ENCODE measurements around the gene ZNF230. TPM values are rescaled to one million over a fixed set of nuclear protein-coding genes. Genes with fewer than 3 reads are reported as not detected.

The ZNF230 gene
- polyA plus RNA-seq, 1 of the 3 experiments (the other 2 are of a cell fraction): 1.8 TPM

DNA sequence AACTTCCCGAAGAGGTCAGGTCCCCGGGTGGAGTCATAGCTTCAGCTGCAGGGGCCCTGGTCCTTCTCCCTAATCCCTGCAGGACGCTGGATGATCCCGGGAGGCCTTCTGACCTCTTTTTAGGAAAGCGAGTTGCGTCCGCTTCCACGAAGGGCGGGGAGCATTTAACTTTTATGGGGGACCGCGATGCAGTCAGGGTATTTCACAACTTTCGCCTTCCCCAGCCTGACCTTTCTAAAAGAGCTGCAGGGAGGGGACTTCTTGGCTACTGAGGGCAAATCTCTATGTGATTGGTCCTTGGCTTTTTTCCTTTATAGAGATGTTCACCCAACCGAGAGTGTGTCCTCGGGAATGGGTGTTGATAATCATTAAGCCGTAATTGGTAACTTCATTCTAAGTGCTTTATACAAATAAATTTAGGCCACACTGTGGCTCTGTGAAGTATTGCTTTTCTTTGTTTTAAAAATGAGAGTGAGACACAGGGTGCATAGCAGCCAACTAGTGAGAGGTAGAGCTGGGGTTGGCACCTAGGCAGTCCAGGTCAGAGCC, 778 bp downstream of the ZNF230 start:
- no peaks in the 10 kb centered on the region for H3K9me2 ChIP-seq
- H3K79me2 ChIP-seq (ENCODE audit: insufficient read depth): peaks cover 32% of the 10 kb centered on the region
- H3K4me1 ChIP-seq (ENCODE audit: control insufficient read depth in 1 of 2, insufficient read depth in 2 of 2, low read depth in 1 of 2, low read length in 1 of 2): peaks cover 0 to 11% of the 10 kb centered on the region in 2 experiments; a peak in 2 of 4 replicates
- H3K4me2 ChIP-seq: peak overlapping the region; percentile 77
- H3K36me3 ChIP-seq (replicated peaks in 1 of 2; ENCODE audit: control insufficient read depth in 1 of 2, insufficient read depth in 2 of 2, low read length in 1 of 2): peaks cover 16 to 21% of the 10 kb centered on the region in 2 experiments
- TF ChIP-seq POLR2AphosphoS5 (IDR thresholded peaks at IDR 0.05; ENCODE audit: low read depth, low read length): no peak
- TF ChIP-seq MEF2A (IDR thresholded peaks at IDR 0.05; ENCODE audit: borderline replicate concordance, low read depth): no peak
- TF ChIP-seq CHD2 (IDR thresholded peaks at IDR 0.05; ENCODE audit: low read length, partially characterized antibody): no peak
- TF ChIP-seq, protein P1, sequence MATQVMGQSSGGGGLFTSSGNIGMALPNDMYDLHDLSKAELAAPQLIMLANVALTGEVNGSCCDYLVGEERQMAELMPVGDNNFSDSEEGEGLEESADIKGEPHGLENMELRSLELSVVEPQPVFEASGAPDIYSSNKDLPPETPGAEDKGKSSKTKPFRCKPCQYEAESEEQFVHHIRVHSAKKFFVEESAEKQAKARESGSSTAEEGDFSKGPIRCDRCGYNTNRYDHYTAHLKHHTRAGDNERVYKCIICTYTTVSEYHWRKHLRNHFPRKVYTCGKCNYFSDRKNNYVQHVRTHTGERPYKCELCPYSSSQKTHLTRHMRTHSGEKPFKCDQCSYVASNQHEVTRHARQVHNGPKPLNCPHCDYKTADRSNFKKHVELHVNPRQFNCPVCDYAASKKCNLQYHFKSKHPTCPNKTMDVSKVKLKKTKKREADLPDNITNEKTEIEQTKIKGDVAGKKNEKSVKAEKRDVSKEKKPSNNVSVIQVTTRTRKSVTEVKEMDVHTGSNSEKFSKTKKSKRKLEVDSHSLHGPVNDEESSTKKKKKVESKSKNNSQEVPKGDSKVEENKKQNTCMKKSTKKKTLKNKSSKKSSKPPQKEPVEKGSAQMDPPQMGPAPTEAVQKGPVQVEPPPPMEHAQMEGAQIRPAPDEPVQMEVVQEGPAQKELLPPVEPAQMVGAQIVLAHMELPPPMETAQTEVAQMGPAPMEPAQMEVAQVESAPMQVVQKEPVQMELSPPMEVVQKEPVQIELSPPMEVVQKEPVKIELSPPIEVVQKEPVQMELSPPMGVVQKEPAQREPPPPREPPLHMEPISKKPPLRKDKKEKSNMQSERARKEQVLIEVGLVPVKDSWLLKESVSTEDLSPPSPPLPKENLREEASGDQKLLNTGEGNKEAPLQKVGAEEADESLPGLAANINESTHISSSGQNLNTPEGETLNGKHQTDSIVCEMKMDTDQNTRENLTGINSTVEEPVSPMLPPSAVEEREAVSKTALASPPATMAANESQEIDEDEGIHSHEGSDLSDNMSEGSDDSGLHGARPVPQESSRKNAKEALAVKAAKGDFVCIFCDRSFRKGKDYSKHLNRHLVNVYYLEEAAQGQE (IDR thresholded peaks at IDR 0.05; ENCODE audit: low read depth, low read length): no peak
- no peak for TF ChIP-seq RAD21 (IDR thresholded peaks at IDR 0.05; ENCODE audit: low read length)
- no peaks in the 10 kb centered on the region for H3F3A ChIP-seq (replicated peaks; ENCODE audit: insufficient read depth)
- peak overlapping the region; percentile 64 for H3K9ac ChIP-seq
- WGBS (ENCODE audit: low lambda C conversion rate): under 1% methylated on average over 10 of the region's 15 CpGs
- no peak for DNase-seq
- H2AFZ ChIP-seq (ENCODE audit: low read depth): peak overlapping the region; percentile 93
- ChIA-PET CTCF (interaction anchor here (0.7 to 1.2 kb wide), 4 partner anchors 16 to 258 kb away, joined by 3 to 4 read pairs (median 3); partner anchors contain the start of gene ZNF223), POLR2A (no interaction called here)
- peak overlapping the region; percentile 21 to 74; a peak in 2 of 4 replicates for H3K27ac ChIP-seq (ENCODE audit: low read depth in 2 of 2, low read length in 1 of 2)
- peak overlapping the region; percentile 81 to 97 for H3K4me3 ChIP-seq (ENCODE audit: low read depth in 2 of 2, low read length in 1 of 2)
- no peaks in the 10 kb centered on the region for H4K20me1 ChIP-seq (ENCODE audit: insufficient read depth)
- H3K9me3 ChIP-seq: no peaks in the 10 kb centered on the region
- H3K27me3 ChIP-seq (ENCODE audit: insufficient read depth): no peaks in the 10 kb centered on the region

DNA sequence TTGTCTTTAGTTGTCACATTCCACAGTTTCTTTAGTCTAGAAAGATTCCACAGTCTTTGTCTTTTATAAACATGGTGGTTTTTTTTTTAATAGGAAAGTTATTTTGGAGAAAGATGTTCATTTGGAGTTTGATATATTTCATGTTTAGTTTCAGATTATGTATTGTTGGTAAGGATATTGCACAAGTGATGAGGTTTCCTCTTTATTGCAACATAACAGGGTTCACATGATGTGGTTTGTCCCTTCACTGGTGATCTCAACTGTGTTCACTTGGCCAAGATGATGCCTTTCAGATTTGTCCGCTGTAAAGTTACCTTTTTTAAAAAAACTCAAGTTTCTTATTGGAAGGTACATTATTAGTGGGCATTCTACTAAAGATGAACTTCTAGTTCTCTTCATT, 3.2 kb downstream of the ZNF230 start:
- CTCF ChIA-PET: no interaction called here
- DNase-seq: no peak
- no peak for TF ChIP-seq CHD2 (IDR thresholded peaks at IDR 0.05; ENCODE audit: low read length, partially characterized antibody)
- no peak for TF ChIP-seq MXI1 (IDR thresholded peaks at IDR 0.05; ENCODE audit: low read depth, low read length)
- TF ChIP-seq NFIC (IDR thresholded peaks at IDR 0.05; ENCODE audit: borderline replicate concordance): no peak
- TF ChIP-seq EZH2phosphoT487 (IDR thresholded peaks at IDR 0.05; ENCODE audit: borderline replicate concordance, low read depth): no peak
- no peak for TF ChIP-seq RFX5 (IDR thresholded peaks at IDR 0.05; ENCODE audit: low read length)
- no peak for TF ChIP-seq GABPA (IDR thresholded peaks at IDR 0.05; ENCODE audit: low read depth)
- TF ChIP-seq ELF1 (IDR thresholded peaks at IDR 0.05): no peak
- no peak for TF ChIP-seq CTCF (IDR thresholded peaks at IDR 0.05)
- TF ChIP-seq, protein P2, sequence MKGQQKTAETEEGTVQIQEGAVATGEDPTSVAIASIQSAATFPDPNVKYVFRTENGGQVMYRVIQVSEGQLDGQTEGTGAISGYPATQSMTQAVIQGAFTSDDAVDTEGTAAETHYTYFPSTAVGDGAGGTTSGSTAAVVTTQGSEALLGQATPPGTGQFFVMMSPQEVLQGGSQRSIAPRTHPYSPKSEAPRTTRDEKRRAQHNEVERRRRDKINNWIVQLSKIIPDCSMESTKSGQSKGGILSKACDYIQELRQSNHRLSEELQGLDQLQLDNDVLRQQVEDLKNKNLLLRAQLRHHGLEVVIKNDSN (IDR thresholded peaks at IDR 0.05; ENCODE audit: borderline replicate concordance, low read depth): no peak
- no peak for TF ChIP-seq PBX3 (IDR thresholded peaks at IDR 0.05)
- no peak for TF ChIP-seq EP300 (IDR thresholded peaks at IDR 0.05; ENCODE audit: borderline replicate concordance in 1 of 2, low read depth in 1 of 2, low read length in 1 of 2)
- no peak for TF ChIP-seq USF2 (IDR thresholded peaks at IDR 0.05; ENCODE audit: borderline replicate concordance, low read depth, low read length)
- TF ChIP-seq FOSL2 (IDR thresholded peaks at IDR 0.05; ENCODE audit: borderline replicate concordance, low read depth): no peak

More for the DNA sequence above, 3.2 kb downstream of the ZNF230 start:
- POLR2A ChIA-PET: no interaction called here
- H3K9me3 ChIP-seq: no peaks in the 10 kb centered on the region
- H3F3A ChIP-seq (replicated peaks; ENCODE audit: insufficient read depth): no peaks in the 10 kb centered on the region
- H3K9ac ChIP-seq: no peak overlapping the region
- H3K79me2 ChIP-seq (ENCODE audit: insufficient read depth): peaks cover 32% of the 10 kb centered on the region
- H3K4me2 ChIP-seq: no peak overlapping the region
- no peaks in the 10 kb centered on the region for H3K27me3 ChIP-seq (ENCODE audit: insufficient read depth)
- no peak overlapping the region for H2AFZ ChIP-seq (ENCODE audit: low read depth)
- peaks cover 0 to 11% of the 10 kb centered on the region in 2 experiments; a peak in 2 of 4 replicates for H3K4me1 ChIP-seq (ENCODE audit: control insufficient read depth in 1 of 2, insufficient read depth in 2 of 2, low read depth in 1 of 2, low read length in 1 of 2)
- H3K4me3 ChIP-seq (ENCODE audit: low read depth in 2 of 2, low read length in 1 of 2): no peak overlapping the region
- H4K20me1 ChIP-seq (ENCODE audit: insufficient read depth): no peaks in the 10 kb centered on the region
- WGBS (ENCODE audit: low lambda C conversion rate): 100% methylated on average over 1 of the region's 1 CpG
- no peak overlapping the region for H3K27ac ChIP-seq (ENCODE audit: low read depth in 2 of 2, low read length in 1 of 2)
- H3K36me3 ChIP-seq (replicated peaks in 1 of 2; ENCODE audit: control insufficient read depth in 1 of 2, insufficient read depth in 2 of 2, low read length in 1 of 2): peaks cover 40 to 45% of the 10 kb centered on the region in 2 experiments
- H3K9me2 ChIP-seq: no peaks in the 10 kb centered on the region
